ENCODE data around the gene MDFI. TPM values are rescaled to one million over a fixed set of nuclear protein-coding genes. Genes with fewer than 3 reads are reported as not detected.

MDFI gene
- total and polyA plus RNA-seq, 4 donors, result 40.6 to 155 (median 151) TPM

- Histone ChIP-seq H3K36me3 (ENCODE audit: control insufficient read depth, insufficient read depth, low read length) (no peaks in the 10 kb centered on the region), H3K9me3 (ENCODE audit: control insufficient read depth, insufficient read depth, low read length) (no peaks in the 10 kb centered on the region), H3K27ac (ENCODE audit: low read depth, low read length) (no peak overlapping the region), H3K4me3 (ENCODE audit: low read depth, low read length) (no peak overlapping the region), H3K4me1 (ENCODE audit: control insufficient read depth, insufficient read depth, low read length) (peaks cover 5% of the 10 kb centered on the region), H3K27me3 (ENCODE audit: control insufficient read depth, insufficient read depth, low read length) (peaks cover 2% of the 10 kb centered on the region)
- WGBS (ENCODE audit: insufficient coverage), result 59% methylated on average over 3 of the region's 5 CpGs
- DNase-seq (ENCODE audit: low read depth in 4 of 6, low spot score in 6 of 6), result no peak
Measured at GRCh38 chr6:41663568-41663967, 25.3 kb downstream of the MDFI start.

- DNase-seq (ENCODE audit: low read depth in 4 of 6, low spot score in 6 of 6), result no peak
Measured at GRCh38 chr6:41664271-41664670, 26.0 kb downstream of the MDFI start.

GRCh38 chr6:41667195-41667594 lies 28.9 kb downstream of the MDFI start:
- no peak overlapping the region for H3K27ac ChIP-seq (ENCODE audit: low read depth, low read length)
- H3K4me1 ChIP-seq (ENCODE audit: control insufficient read depth, insufficient read depth, low read length), result peaks cover 6% of the 10 kb centered on the region
- no peak for DNase-seq (ENCODE audit: low read depth in 4 of 6, low spot score in 6 of 6)
- H3K27me3 ChIP-seq (ENCODE audit: control insufficient read depth, insufficient read depth, low read length), result peaks cover 2% of the 10 kb centered on the region
- no CpG with 5 or more reads among the region's 1 CpG for WGBS (ENCODE audit: insufficient coverage)
- no peak overlapping the region for H3K4me3 ChIP-seq (ENCODE audit: low read depth, low read length)
- no peaks in the 10 kb centered on the region for H3K9me3 ChIP-seq (ENCODE audit: control insufficient read depth, insufficient read depth, low read length)
- H3K36me3 ChIP-seq (ENCODE audit: control insufficient read depth, insufficient read depth, low read length), result no peaks in the 10 kb centered on the region

More at GRCh38 chr6:41664271-41664670, 26.0 kb downstream of the MDFI start:
- Histone ChIP-seq H3K9me3 (ENCODE audit: control insufficient read depth, insufficient read depth, low read length) (no peaks in the 10 kb centered on the region), H3K4me3 (ENCODE audit: low read depth, low read length) (no peak overlapping the region), H3K36me3 (ENCODE audit: control insufficient read depth, insufficient read depth, low read length) (no peaks in the 10 kb centered on the region), H3K27me3 (ENCODE audit: control insufficient read depth, insufficient read depth, low read length) (no peaks in the 10 kb centered on the region), H3K27ac (ENCODE audit: low read depth, low read length) (no peak overlapping the region), H3K4me1 (ENCODE audit: control insufficient read depth, insufficient read depth, low read length) (no peaks in the 10 kb centered on the region)
- 100% methylated on average over 1 of the region's 5 CpGs for WGBS (ENCODE audit: insufficient coverage)

DNA sequence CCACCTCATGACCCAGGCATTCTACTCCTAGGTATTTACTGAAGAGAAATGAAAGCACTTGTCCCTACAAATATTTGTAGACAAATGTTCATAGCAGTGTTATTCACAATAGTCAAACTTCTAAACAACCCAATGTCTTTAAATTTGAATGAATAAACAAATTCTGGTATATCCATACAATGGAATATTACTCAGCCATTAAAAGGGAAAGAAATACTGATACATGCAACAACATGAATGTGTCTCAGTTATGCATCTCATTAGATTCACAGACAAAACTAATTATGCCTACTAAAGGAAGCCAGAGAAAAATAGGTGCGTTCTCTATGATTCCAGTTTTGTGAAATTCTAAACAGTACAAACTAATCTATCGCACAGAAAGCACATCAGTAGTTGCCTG lies 30.7 kb downstream of the MDFI start:
- Histone ChIP-seq H3K9me3 (ENCODE audit: control insufficient read depth, insufficient read depth, low read length) (no peaks in the 10 kb centered on the region), H3K27me3 (ENCODE audit: control insufficient read depth, insufficient read depth, low read length) (peaks cover 2% of the 10 kb centered on the region), H3K4me3 (ENCODE audit: low read depth, low read length) (no peak overlapping the region), H3K27ac (ENCODE audit: low read depth, low read length) (no peak overlapping the region), H3K36me3 (ENCODE audit: control insufficient read depth, insufficient read depth, low read length) (no peaks in the 10 kb centered on the region), H3K4me1 (ENCODE audit: control insufficient read depth, insufficient read depth, low read length) (peaks cover 12% of the 10 kb centered on the region)
- WGBS (ENCODE audit: insufficient coverage), result no CpG with 5 or more reads among the region's 2 CpGs
- no peak for DNase-seq (ENCODE audit: low read depth in 4 of 6, low spot score in 6 of 6)

GRCh38 chr6:41670703-41671360 lies 32.6 kb downstream of the MDFI start:
- 66% methylated on average over 4 of the region's 9 CpGs for WGBS (ENCODE audit: insufficient coverage)
- Histone ChIP-seq H3K4me1 (ENCODE audit: control insufficient read depth, insufficient read depth, low read length) (peaks cover 17% of the 10 kb centered on the region), H3K27me3 (ENCODE audit: control insufficient read depth, insufficient read depth, low read length) (peaks cover 2% of the 10 kb centered on the region), H3K9me3 (ENCODE audit: control insufficient read depth, insufficient read depth, low read length) (no peaks in the 10 kb centered on the region), H3K4me3 (ENCODE audit: low read depth, low read length) (no peak overlapping the region), H3K27ac (ENCODE audit: low read depth, low read length) (no peak overlapping the region), H3K36me3 (ENCODE audit: control insufficient read depth, insufficient read depth, low read length) (no peaks in the 10 kb centered on the region)
- peak in 2 of 6 donors; percentile 39 to 78 for DNase-seq (ENCODE audit: low read depth in 4 of 6, low spot score in 6 of 6)

- no peaks in the 10 kb centered on the region for H3K36me3 ChIP-seq (ENCODE audit: control insufficient read depth, insufficient read depth, low read length)
- peaks cover 2% of the 10 kb centered on the region for H3K27me3 ChIP-seq (ENCODE audit: control insufficient read depth, insufficient read depth, low read length)
- WGBS (ENCODE audit: insufficient coverage), result 80% methylated on average over 1 of the region's 5 CpGs
- H3K4me1 ChIP-seq (ENCODE audit: control insufficient read depth, insufficient read depth, low read length), result peaks cover 17% of the 10 kb centered on the region
- no peak overlapping the region for H3K27ac ChIP-seq (ENCODE audit: low read depth, low read length)
- no peak overlapping the region for H3K4me3 ChIP-seq (ENCODE audit: low read depth, low read length)
- peak in 1 of 6 donors; percentile 52 for DNase-seq (ENCODE audit: low read depth in 4 of 6, low spot score in 6 of 6)
- H3K9me3 ChIP-seq (ENCODE audit: control insufficient read depth, insufficient read depth, low read length), result no peaks in the 10 kb centered on the region
Measured at GRCh38 chr6:41671376-41671775, 33.1 kb downstream of the MDFI start.

DNA sequence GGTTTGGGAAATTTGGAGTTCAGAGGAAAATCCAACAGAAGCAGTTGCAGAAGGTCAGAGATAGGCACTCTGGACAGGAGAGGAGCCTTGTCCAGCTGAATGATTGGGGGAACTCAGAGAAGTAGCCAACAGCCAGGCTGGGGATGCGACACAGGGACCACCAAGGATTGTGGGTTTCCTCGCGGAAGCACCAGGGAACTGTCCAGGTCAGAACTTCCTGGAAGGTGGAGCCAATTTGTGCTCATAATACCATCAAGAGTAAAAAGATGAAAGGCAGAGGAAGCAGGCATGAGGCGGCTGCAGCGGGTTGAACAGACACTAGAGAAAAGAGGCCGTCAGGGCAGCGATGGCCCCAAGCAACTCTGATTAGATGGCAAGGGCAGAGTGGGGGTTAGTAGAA lies 33.7 kb downstream of the MDFI start:
- no peak for DNase-seq (ENCODE audit: low read depth in 4 of 6, low spot score in 6 of 6)
- H3K9me3 ChIP-seq (ENCODE audit: control insufficient read depth, insufficient read depth, low read length), result no peaks in the 10 kb centered on the region
- H3K4me1 ChIP-seq (ENCODE audit: control insufficient read depth, insufficient read depth, low read length), result peaks cover 17% of the 10 kb centered on the region
- H3K4me3 ChIP-seq (ENCODE audit: low read depth, low read length), result no peak overlapping the region
- H3K27ac ChIP-seq (ENCODE audit: low read depth, low read length), result no peak overlapping the region
- H3K27me3 ChIP-seq (ENCODE audit: control insufficient read depth, insufficient read depth, low read length), result peaks cover 2% of the 10 kb centered on the region
- H3K36me3 ChIP-seq (ENCODE audit: control insufficient read depth, insufficient read depth, low read length), result no peaks in the 10 kb centered on the region
- 81% methylated on average over 3 of the region's 7 CpGs for WGBS (ENCODE audit: insufficient coverage)

DNA sequence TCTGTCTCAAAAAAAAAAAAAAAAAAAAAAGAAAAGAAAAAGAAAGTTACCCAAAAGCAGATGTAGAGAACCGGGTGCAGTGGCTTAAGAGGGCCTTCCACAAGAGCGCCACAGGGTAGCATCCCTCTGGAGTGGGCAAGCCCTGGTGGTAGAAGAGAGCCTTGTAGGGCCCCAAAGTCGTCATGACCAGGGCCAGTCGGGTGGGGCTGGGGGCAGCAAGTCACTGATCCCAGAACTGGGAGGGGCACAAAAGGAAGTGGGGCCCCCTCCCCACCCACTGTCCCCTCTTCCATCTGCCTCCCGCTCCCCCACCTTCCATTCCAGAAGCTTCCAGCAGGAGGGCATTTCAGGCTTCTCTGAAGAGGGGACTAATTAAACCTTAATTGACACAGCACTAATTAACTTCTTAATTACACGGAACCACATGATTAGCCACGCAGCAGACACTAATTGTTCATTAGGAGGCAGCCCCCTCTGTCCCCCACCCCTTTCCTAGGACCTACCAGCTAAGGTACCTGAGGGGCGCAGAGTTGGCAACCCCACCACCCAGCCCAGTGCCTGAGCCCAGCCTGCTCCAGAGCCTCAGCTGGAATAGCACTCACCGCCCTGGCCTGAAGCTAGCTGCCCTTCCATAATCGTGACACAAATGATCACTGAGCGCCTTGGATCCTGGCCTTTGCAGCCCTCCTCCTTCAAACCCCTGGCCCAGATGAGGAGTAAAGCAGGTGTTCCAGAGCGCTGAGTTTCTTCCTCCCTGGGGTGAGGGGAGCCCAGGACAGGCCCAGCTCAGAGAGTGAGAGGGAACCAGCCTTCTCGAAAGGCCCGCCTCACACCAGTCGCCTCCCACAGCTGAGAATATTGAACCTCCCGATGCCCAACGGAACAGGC lies 34.8 kb downstream of the MDFI start:
- peaks cover 24% of the 10 kb centered on the region for H3K4me1 ChIP-seq (ENCODE audit: control insufficient read depth, insufficient read depth, low read length)
- H3K4me3 ChIP-seq (ENCODE audit: low read depth, low read length), result no peak overlapping the region
- DNase-seq (ENCODE audit: low read depth in 4 of 6, low spot score in 6 of 6), result peak in 1 of 6 donors; percentile 80
- peaks cover 2% of the 10 kb centered on the region for H3K27me3 ChIP-seq (ENCODE audit: control insufficient read depth, insufficient read depth, low read length)
- H3K27ac ChIP-seq (ENCODE audit: low read depth, low read length), result no peak overlapping the region
- no peaks in the 10 kb centered on the region for H3K9me3 ChIP-seq (ENCODE audit: control insufficient read depth, insufficient read depth, low read length)
- 63% methylated on average over 14 of the region's 17 CpGs for WGBS (ENCODE audit: insufficient coverage)
- no peaks in the 10 kb centered on the region for H3K36me3 ChIP-seq (ENCODE audit: control insufficient read depth, insufficient read depth, low read length)

GRCh38 chr6:41673704-41674000 lies 35.4 kb downstream of the MDFI start:
- Histone ChIP-seq H3K4me3 (ENCODE audit: low read depth, low read length) (no peak overlapping the region), H3K9me3 (ENCODE audit: control insufficient read depth, insufficient read depth, low read length) (no peaks in the 10 kb centered on the region), H3K4me1 (ENCODE audit: control insufficient read depth, insufficient read depth, low read length) (peaks cover 24% of the 10 kb centered on the region), H3K36me3 (ENCODE audit: control insufficient read depth, insufficient read depth, low read length) (no peaks in the 10 kb centered on the region), H3K27me3 (ENCODE audit: control insufficient read depth, insufficient read depth, low read length) (peaks cover 2% of the 10 kb centered on the region), H3K27ac (ENCODE audit: low read depth, low read length) (no peak overlapping the region)
- 61% methylated on average over 5 of the region's 5 CpGs for WGBS (ENCODE audit: insufficient coverage)
- no peak for DNase-seq (ENCODE audit: low read depth in 4 of 6, low spot score in 6 of 6)
